Transverse colon (tissue), 4 donors: ENCODE data around the gene ROR1.

Source experiments
- CTCF ChIP-seq, 5 experiments: fragments of 200-600 bp in 3 of 5; fragments of 450-650 bp in 2 of 5; sonication (generic) in 3 of 5; IDR thresholded peaks; 1 replicate in 2 of 5; 2 replicates in 3 of 5; pipeline ENCODE4 v1.5.1; 2016 to 2017; ENCODE audit warnings: antibody characterized with exemption in 5 of 5, inconsistent platforms in 3 of 5, mild to moderate bottlenecking in 2 of 5, moderate library complexity in 1 of 5
- EP300 ChIP-seq: sonication (generic); formaldehyde crosslinking; IDR thresholded peaks from one replicate; pipeline ENCODE4 v1.6.1; 2017; ENCODE audit warnings: antibody characterized with exemption, low read depth
- POLR2A ChIP-seq: fragments of 450-650 bp; IDR thresholded peaks from one replicate; pipeline ENCODE4 v1.6.1; 2016; ENCODE audit warnings: antibody characterized with exemption, mild to moderate bottlenecking, moderate library complexity
- POLR2AphosphoS5 ChIP-seq, 3 donors: sonication (generic); formaldehyde crosslinking; IDR thresholded peaks; one replicate each; pipeline ENCODE4 v1.6.1; 2016; ENCODE audit warnings: antibody characterized with exemption in 3 of 3

- TF ChIP-seq CTCF (IDR thresholded peaks at IDR 0.05) (no peak), POLR2A (no peak), POLR2AphosphoS5 (IDR thresholded peaks at IDR 0.05) (no peak), EP300 (no peak)
These were observed 425.3 kb downstream of the ROR1 start for GRCh38 chr1:64199154-64199553.
